ENCODE data around the gene TTBK1.
"Not testable (repeated sequence)": the region's sequence is repeated elsewhere in the genome, so short reads cannot be mapped to it uniquely, and the experiment has no call there.

The TTBK1 gene

GRCh38 chr6:43287717-43288679, 44.7 kb downstream of the TTBK1 start:
- DNase-seq (ENCODE audit: low read depth in 2 of 2), result no peak

DNA sequence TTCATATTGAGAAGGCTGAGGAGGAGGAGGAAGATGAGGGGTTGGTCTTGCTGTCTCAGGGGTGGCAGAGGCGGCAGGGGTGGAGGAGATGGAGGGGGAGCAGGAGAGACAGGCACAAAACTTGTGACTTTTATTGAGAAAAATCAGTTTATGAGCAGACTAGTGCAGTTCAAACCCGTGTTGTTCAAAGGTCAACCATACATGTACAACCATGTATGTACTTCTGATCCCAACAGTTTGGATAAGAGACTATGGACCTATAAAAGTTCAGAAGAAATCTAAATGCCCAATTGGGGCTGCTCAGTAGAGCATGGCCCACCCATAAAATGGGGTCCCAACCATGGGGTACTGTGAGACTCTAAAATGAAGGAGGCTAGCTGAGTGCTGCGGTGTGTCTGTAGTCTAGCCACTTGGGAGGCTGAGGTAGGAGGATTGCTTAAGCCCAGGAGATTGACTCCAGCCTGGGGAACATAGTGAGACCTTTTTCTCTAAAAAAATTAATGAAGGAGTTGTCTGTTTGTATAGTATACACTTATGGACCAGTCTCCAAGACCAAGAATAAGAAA, 47.1 kb downstream of the TTBK1 start:
- no peak for DNase-seq (ENCODE audit: low read depth in 2 of 2)

DNA sequence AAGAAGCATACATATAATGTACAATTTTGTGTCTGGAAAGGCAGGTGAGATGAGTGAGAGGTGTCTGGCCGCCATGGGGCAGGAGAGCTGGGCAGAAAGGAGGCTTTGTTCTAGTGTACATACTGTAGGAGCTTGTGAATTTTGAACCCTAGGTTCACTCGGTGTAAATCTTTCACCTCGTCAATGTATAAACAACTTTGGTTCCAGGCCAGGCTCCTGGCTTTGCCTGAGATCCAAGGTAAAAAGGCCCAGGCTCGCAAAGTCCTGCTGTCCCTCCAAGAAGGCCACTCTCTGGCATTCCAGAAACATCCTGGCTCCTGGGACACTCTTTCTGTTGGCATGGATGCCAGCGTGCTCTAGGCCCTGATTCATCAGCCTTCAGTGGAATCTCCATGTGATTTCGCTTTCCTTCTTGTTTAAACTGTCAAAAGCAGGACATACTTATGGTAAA, 47.6 kb downstream of the TTBK1 start:
- no peak for DNase-seq (ENCODE audit: low read depth in 2 of 2)

DNA sequence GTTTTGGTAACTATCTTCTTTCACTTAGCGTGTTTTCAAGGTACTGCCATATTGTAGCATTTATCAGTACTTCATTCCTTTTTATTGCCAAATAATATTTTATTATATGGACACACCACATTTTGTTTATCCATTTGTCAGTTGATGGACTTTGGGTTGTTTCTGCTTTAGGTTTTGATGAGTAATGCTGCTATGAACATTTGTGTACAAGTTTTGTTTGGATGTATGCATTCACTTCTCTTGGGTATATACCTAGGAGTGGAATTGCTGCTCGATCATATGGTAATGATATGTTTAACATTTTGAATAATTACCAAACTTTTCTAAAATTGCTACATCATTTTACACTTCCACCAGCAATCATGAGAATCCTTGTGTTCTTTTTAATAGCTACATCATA, 48.4 kb downstream of the TTBK1 start:
- DNase-seq (ENCODE audit: low read depth in 2 of 2), result no peak

GRCh38 chr6:43292341-43292740, 49.1 kb downstream of the TTBK1 start:
- DNase-seq (ENCODE audit: low read depth in 2 of 2), result no peak

DNA sequence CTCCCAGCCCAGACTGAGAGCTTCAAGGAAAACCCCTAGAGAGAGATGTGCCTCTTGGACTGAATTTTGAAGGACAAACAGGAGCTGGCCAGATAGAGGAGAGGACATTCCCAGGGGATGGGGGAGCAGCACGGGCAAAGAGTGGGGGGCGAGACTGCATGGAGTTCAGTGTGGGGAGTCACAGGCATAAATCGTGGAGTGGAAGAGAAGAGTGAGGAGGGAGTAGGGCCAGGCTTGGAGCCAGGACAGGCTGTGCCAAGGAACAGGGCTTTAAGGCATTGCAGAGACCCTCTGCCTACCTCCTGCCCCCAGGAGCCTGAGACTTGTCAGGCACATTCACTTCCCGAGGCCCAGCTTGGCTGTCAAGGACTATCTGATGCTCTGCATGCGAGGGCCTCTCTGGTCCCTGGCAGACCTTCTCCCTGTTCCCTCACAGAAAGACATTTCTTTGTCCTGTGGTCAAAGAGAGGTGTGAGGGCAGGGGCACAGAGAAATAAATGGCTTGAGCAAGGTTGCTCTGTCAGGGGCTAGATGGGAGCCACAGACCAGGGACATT, 49.6 kb downstream of the TTBK1 start:
- DNase-seq (ENCODE audit: low read depth in 2 of 2), result no peak

DNA sequence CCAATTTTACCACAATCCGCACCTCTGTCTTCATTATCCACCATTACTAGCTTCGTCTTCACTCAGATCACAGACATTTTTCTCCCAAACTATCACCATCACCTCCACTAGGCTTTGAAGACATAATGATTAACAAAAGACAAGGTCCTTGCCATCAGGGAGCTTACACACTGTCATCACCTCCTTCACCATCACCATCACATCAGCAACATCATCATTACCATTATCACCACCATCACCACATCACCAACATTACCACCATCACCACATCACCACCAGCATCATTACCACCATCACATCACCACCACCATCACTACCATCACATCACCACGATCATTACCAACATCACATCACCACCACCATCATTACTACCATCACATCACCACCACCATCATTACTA, 50.4 kb downstream of the TTBK1 start:
- no peak for DNase-seq (ENCODE audit: low read depth in 2 of 2)

GRCh38 chr6:43294536-43294935, 51.3 kb downstream of the TTBK1 start:
- no peak for DNase-seq (ENCODE audit: low read depth in 2 of 2)

DNA sequence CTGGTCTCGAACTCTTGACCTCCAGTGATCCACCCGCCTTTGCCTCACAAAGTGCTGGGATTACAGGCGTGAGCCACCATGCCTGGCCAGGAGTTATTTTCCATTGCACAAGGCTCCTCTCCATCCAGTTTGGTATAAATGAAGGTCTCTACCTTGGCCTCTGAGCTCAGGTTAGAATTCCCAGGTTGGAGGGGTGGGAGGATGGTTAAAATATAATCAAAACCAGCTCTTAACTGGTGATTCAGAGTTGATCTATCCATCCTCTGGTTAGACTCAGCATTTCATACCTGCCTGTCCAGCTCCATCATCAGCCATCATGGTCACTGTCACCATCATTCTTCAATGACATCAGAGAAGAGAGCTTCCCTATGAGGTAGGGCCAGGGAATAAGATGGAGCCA, 52.2 kb downstream of the TTBK1 start:
- no peak for DNase-seq (ENCODE audit: low read depth in 2 of 2)

DNA sequence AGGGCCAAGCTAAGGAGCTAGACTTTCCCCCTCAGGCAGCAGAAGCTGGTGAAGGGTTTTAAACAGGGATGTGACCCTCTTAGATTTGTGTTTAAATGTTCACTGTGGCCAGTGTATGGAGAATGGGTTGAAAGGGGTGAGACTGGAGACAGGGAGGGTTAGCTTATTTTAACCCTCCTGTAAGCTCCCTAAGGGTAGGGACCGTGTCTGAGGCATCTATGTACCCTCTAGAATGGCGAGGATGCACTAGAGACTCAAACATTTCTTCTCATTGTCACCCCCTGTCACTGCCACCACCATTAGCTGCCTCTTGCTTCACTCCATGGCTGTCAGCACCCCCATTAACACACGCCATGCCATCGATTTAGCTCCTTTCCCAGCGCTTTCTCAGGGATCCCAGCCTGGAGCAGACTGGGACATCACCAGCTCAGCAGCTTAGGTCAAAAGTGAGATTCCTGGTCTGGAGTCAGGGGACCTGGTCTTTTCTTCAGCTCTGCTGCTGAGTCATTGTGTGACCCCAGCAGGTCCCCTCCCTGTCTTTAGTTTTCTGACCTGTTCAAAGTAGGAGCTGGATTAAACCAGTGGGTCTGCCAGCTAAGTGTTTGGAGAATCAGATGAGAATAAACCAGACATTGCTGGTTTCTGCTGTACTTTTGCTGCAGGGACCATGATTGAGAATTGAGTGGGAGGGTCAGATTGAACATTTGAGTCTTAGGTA, 53.7 kb downstream of the TTBK1 start:
- DNase-seq (ENCODE audit: low read depth in 2 of 2), result no peak

- no peak for DNase-seq (ENCODE audit: low read depth in 2 of 2)
Observed at GRCh38 chr6:43297644-43298564, 54.6 kb downstream of the TTBK1 start, which contains the start of gene SLC22A7. SLC22A7 (plus strand) TSS chr6:43298260; CDS start chr6:43298359, 99 bp downstream.

DNA sequence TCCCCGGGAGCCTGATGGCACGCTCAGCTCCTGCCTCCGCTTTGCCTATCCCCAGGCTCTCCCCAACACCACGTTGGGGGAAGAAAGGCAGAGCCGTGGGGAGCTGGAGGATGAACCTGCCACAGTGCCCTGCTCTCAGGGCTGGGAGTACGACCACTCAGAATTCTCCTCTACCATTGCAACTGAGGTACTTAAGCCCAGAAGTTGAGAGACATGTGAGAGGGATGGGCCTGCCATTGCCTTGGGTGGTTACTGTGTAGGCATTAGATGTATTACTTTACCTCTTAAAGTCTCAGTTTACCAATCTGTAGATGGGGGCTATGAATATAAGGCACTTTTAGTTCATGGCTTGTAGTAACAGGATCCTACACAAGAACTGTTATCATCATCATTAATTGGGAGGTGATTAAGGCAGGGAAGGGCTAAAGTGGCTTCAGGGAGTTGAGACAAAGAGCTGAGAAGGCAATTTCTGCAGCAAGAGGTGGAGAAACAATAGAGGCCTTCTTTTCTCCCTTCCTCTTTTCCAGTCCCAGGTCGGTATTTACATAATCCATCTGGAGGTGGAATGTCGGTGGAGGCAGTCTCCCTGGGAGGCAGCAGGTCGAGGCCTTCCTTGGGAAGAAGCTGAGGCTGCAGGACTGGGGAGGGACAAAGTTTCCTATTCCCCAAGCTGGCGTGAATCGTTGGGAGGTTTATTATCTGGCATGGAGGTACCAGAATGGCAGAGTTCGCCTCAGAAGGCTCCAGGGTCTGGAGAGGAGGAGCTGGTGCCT, 55.5 kb downstream of the TTBK1 start:
- no peak for DNase-seq (ENCODE audit: low read depth in 2 of 2)

DNA sequence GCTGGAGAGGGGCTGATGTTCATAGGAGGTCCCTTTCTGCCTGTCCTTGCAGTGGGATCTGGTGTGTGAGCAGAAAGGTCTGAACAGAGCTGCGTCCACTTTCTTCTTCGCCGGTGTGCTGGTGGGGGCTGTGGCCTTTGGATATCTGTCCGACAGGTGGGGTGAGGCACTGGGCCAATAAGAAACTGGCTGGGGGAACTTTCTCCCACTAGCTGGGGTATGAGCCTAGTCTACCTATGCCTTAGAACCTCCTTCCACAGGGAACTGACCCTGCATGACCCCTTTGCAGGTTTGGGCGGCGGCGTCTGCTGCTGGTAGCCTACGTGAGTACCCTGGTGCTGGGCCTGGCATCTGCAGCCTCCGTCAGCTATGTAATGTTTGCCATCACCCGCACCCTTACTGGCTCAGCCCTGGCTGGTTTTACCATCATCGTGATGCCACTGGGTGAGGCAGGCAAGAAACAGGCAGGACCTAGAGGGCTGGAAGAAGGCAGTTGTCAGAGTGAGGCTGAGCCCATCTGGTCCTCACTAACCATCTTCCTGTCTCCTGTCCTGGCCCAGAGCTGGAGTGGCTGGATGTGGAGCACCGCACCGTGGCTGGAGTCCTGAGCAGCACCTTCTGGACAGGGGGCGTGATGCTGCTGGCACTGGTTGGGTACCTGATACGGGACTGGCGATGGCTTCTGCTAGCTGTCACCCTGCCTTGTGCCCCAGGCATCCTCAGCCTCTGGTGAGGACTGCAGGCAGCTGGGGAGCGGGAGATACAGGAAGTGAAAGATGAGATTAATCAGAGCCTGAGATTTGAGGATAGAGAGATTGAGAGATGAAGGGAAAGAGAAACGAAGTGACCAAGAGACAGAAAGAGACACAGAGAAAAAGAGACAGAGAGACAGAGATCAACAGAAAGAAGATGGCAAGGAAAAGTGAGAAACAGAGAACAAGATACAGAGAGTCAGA, 56.3 kb downstream of the TTBK1 start:
- no peak for DNase-seq (ENCODE audit: low read depth in 2 of 2)

DNA sequence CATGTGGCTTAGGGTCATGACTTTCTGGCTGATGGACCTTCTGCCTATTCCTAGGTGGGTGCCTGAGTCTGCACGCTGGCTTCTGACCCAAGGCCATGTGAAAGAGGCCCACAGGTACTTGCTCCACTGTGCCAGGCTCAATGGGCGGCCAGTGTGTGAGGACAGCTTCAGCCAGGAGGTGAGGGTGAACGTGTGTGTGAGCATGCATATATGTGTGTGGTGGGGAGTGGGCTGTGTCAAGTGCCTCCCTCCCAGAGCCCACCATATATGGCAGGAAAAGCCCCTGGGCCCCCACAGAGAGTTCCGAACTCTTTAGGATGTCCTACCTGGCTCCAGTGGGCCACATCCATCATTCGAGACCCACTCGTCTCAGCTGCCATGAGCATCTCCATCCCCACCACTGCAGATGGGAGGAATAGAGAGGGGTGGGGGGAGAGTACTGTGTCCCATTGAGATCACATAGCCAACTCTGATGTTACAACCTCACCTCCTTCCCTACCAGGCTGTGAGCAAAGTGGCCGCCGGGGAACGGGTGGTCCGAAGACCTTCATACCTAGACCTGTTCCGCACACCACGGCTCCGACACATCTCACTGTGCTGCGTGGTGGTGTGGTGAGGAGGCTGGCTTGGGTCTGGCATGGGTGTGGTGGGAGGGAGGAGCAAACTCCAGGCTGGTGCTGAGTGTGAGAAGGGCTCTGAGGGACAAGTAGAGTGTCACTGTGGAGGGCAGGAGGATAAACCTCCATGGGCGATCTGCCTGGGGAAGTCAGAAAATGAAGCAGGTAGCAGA, 58.0 kb downstream of the TTBK1 start:
- DNase-seq (ENCODE audit: low read depth in 2 of 2), result no peak

DNA sequence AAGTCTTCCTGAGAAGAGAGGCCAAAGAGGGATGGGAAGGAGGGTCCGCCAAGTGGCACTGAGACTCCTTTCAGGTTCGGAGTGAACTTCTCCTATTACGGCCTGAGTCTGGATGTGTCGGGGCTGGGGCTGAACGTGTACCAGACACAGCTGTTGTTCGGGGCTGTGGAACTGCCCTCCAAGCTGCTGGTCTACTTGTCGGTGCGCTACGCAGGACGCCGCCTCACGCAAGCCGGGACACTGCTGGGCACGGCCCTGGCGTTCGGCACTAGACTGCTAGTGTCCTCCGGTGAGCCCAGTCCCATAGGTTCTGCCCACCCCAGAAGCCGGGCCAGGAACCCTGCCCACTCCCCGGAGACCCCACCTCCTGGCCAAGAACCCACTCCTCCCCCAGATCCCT, 58.8 kb downstream of the TTBK1 start:
- DNase-seq (ENCODE audit: low read depth in 2 of 2), result no peak

GRCh38 chr6:43303006-43303405, 59.7 kb downstream of the TTBK1 start:
- DNase-seq (ENCODE audit: low read depth in 2 of 2), result not testable (repeated sequence)

DNA sequence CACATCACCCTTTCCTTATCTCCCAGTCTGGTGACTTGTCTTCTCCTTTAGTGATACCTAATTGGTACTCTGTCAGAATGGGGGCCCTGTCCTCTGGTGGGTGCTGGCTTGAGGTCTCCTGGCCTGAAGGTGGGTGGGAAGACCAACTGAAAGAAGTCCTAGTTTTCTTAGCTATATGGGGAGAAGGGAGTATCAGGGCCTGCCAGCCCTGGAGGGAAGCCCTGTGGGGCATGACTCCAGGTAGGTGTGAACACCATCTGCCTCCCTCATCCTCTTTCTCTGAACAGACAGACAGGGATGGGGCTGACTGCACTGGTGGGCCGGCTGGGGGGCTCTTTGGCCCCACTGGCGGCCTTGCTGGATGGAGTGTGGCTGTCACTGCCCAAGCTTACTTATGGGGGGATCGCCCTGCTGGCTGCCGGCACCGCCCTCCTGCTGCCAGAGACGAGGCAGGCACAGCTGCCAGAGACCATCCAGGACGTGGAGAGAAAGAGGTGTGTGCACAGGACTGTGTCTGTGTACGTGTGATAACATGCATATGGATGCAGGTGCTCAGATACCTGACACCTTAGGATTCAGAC, 60.6 kb downstream of the TTBK1 start:
- no peak for DNase-seq (ENCODE audit: low read depth in 2 of 2)

DNA sequence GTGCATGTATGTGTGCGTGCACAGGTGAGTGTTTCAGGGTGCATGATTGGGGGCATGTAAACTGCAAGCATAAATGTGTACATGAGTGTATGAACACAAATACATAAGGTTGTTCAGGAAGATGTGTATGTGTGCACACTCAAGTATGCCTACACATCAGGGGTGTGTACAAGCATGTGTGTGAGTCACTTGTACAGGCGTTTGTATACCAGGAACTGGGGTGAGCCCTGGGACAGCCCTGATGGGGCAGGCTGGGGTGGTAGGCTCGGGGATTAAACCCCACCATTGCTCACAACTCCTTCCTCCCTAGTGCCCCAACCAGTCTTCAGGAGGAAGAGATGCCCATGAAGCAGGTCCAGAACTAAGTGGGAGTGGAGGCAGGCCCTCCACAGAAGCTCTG, 61.1 kb downstream of the TTBK1 start:
- DNase-seq (ENCODE audit: low read depth in 2 of 2), result no peak

Measured in activated CD4-positive, alpha-beta T cell treated with anti-CD3 and anti-CD28 coated beads for 24 hours (primary cell).